ENCODE measurements around the gene OCLN.

OCLN gene

DNA sequence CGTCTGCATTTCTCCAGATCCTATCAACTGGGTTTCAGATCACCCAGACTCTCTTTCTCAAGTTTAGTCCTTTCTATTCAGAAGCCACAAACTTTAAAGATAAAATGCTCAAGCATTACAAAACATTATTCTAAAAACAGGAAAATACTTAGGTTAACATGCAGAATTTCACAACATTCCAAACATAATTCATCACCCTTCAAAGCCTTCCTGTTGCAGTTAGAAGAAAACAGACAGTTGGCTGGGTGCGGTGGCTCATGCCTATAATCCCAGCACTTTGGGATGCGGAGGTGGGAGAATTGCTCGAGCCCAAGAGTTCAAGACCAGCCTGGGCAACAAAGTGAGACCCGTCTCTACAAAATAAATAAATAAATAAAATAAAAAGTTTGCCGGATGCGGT, 7.7 kb upstream of the OCLN start:
- DNase-seq (ENCODE audit: low spot score) = no peak
- TF ChIP-seq, protein P1, sequence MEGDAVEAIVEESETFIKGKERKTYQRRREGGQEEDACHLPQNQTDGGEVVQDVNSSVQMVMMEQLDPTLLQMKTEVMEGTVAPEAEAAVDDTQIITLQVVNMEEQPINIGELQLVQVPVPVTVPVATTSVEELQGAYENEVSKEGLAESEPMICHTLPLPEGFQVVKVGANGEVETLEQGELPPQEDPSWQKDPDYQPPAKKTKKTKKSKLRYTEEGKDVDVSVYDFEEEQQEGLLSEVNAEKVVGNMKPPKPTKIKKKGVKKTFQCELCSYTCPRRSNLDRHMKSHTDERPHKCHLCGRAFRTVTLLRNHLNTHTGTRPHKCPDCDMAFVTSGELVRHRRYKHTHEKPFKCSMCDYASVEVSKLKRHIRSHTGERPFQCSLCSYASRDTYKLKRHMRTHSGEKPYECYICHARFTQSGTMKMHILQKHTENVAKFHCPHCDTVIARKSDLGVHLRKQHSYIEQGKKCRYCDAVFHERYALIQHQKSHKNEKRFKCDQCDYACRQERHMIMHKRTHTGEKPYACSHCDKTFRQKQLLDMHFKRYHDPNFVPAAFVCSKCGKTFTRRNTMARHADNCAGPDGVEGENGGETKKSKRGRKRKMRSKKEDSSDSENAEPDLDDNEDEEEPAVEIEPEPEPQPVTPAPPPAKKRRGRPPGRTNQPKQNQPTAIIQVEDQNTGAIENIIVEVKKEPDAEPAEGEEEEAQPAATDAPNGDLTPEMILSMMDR (IDR thresholded peaks at IDR 0.05) = no peak
- H3K4me3 ChIP-seq = no peak overlapping the region
- no peak overlapping the region for H3K27ac ChIP-seq

DNA sequence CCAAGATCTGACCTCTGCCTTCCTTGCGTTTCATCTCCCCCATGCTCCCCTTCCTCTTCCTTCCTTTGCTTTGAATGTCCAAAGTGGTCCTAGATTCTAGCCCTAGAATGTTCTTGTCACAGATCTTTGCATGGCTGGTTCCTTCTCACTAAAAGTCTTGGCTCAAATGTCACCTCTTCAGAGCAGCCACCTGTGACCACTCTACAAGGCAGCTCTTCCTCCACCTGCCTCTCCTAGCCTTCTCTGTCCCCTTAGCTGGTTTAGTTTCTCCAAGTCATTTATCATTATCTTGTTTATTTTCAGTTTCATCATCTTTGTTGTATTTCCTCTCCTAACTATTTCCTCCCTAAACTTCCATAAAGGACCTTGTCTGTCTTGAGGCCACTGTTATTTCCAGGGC, 7.1 kb upstream of the OCLN start:
- DNase-seq (ENCODE audit: low spot score) = no peak
- TF ChIP-seq, protein P1 (IDR thresholded peaks at IDR 0.05) = no peak
- Histone ChIP-seq H3K4me3 (no peak overlapping the region), H3K27ac (no peak overlapping the region)

DNA sequence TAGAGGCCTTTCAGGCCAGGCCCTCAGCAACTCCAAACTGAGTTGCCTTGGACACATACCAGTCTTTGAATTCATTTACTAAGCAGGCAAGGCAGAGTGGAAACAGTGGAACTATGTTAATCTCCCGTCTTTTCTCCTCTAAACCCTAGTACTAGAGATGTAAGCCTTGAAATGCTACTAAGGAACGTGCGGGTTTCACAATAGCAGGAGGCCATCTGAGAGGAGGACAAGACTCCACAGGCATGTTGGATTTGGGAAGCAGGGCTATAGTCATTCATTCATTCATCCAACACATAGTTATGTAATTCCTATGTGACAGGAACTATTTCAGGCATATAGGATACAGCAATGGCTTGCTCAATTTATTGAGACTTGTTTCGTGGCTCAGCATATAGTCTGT, 3.3 kb upstream of the OCLN start:
- H3K27ac ChIP-seq = no peak overlapping the region

DNA sequence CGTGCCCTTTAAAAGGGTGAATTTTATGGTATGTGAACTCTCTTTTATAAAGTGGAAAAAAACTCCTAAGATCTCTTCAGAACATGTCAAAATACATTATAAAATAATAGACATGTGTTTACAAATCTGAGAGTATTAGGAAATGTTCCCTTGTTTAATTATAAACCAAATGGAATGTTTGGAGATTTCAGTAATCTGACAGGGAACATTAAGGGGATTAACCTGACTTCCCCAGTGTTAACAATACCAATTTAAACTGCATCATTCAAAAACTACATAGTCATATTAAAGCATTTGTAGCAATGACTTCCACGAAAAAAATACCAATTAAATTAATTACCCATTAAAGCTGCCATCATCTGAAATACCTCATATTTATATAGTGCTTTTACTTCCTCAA, 1.6 kb upstream of the OCLN start:
- TF ChIP-seq, protein P1 (IDR thresholded peaks at IDR 0.05) = no peak
- Histone ChIP-seq H3K27ac (no peak overlapping the region), H3K4me3 (no peak overlapping the region)
- DNase-seq (ENCODE audit: low spot score) = no peak

More for the DNA sequence above, 3.3 kb upstream of the OCLN start:
- no peak for DNase-seq (ENCODE audit: low spot score)
- no peak overlapping the region for H3K4me3 ChIP-seq
- TF ChIP-seq, protein P1 (IDR thresholded peaks at IDR 0.05) = no peak

DNA sequence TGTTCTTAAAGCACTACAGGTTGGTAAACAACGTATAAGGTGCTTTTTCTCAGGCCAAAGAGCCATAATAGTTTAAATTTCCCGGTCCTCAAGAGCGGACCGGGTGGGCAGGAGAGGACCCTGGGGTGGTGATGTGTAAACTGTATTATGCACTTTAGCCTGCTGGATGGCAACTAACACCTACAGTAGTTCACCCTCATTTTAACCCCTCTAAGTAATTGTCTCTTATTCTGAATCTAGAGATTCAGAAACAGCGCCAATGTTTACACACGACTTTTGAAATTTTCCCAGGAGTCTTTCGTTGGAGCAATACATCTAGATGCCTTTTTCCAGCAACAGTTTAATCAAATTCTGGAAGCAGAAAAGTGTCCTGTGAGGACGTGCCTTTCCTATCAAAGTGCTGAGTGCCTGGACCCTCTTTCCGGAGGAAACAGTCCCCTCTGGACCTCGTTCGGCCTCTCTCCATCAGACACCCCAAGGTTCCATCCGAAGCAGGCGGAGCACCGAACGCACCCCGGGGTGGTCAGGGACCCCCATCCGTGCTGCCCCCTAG, 676 bp upstream of the OCLN start:
- Histone ChIP-seq H3K4me3 (peak overlapping the region; percentile 70), H3K27ac (no peak overlapping the region)
- TF ChIP-seq, protein P1 (IDR thresholded peaks at IDR 0.05) = no peak
- no peak for DNase-seq (ENCODE audit: low spot score)

DNA sequence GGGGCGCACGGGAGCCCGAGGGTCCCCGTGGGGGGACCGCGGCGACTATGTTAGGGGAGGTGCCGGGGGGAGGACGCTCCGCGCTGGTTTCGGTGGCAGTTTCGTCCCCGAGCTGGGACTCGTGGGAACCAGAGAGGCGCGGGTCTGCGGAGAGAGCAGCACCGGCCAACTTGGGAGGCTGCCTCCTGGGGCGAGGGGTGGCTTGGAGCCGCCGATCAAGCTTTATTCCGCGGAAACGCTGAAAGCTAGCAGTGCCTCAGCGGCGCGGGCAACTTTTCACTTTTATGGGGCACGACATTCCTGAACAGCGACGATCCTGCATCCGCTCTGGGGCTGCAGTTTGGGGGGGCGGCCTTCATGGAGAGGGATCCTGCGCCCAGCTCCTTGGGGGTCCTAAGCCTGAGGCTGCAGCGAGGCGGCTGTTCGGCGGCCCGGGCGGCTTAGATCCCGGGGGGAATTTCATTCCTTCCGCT, 369 bp downstream of the OCLN start:
- TF ChIP-seq, protein P1 (IDR thresholded peaks at IDR 0.05) = no peak
- Histone ChIP-seq H3K27ac (no peak overlapping the region), H3K4me3 (peak overlapping the region; percentile 70)
- DNase-seq (ENCODE audit: low spot score) = no peak

DNA sequence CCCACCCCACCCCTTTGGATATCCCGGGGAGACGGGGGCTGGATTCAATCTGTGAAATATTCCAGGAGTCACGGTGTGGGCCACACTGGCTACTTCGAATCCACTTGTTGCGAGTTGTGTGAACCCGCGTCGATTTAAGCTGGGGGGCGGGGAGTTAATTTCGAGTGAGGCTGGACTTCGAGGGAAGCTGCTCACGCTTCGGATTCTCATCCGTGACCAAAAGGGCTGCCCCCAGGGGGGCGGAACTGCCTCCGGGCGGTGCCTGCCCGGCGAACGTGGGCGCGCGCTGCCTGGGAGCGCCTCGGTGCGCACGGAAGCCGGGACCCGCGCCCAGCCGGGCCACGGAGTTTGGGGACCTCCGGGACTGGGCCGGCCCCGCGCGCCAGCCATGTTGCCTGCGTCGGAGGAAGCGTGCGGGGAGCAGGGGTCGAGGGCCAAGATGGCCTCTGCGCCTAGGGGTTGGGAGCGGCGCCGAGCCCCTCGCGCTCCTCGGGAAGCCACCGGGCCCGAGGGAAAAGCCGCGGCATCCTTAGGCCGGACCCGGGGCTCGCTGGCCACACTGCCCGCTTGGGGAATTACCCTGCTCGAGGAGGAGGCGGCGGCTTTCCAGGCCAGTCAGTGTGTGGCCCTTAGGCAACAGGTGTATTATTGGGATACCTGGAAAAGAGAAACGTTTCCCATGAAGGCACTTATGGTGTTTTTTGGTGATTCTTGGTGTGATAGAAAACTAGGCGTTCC, 975 bp downstream of the OCLN start:
- H3K4me3 ChIP-seq = peak overlapping the region; percentile 70
- H3K27ac ChIP-seq = no peak overlapping the region
- TF ChIP-seq, protein P1 (IDR thresholded peaks at IDR 0.05) = no peak
- no peak for DNase-seq (ENCODE audit: low spot score)

Data from coronary artery (tissue), 2 donors.